ENCODE measurements around the gene TSPAN15. TPM values are rescaled to one million over a fixed set of nuclear protein-coding genes. Genes with fewer than 3 reads are reported as not detected.

TSPAN15 gene
- total and polyA plus RNA-seq, 2 donors (not counting 1 experiment from before 2014, with no cell fraction given), result 0.56 to 2.6 TPM

GRCh38 chr10:69415951-69416350, 35.3 kb upstream of the TSPAN15 start:
- H3K27me3 ChIP-seq (ENCODE audit: control insufficient read depth, insufficient read depth, low read length), result peaks cover 3% of the 10 kb centered on the region
- no peak overlapping the region for H2AFZ ChIP-seq (ENCODE audit: low read length)
- H3K27ac ChIP-seq (ENCODE audit: insufficient read depth, low read length), result no peak overlapping the region
- TF ChIP-seq CTCF (conservative IDR thresholded peaks at IDR 0.05 in 1 of 2, IDR thresholded peaks at IDR 0.05 in 1 of 2; ENCODE audit: low read depth in 1 of 2, low read length in 2 of 2) (no peak), EZH2 (IDR thresholded peaks at IDR 0.05; ENCODE audit: low read length, missing control alignments) (no peak)
- H3K36me3 ChIP-seq (ENCODE audit: control insufficient read depth, insufficient read depth, low read length), result no peaks in the 10 kb centered on the region
- no peak for DNase-seq (ENCODE audit: low read depth in 2 of 2)
- no peak overlapping the region for H3K4me2 ChIP-seq (ENCODE audit: extremely low read depth, insufficient read depth, low read length)
- H4K20me1 ChIP-seq (ENCODE audit: control insufficient read depth, extremely low read depth, insufficient read depth, low read length), result no peaks in the 10 kb centered on the region
- no peaks in the 10 kb centered on the region for H3K4me1 ChIP-seq (ENCODE audit: control insufficient read depth, extremely low read depth, insufficient read depth, low read length)
- H3K9me3 ChIP-seq (ENCODE audit: control insufficient read depth, insufficient read depth, low read depth, low read length), result no peaks in the 10 kb centered on the region
- no peaks in the 10 kb centered on the region for H3K79me2 ChIP-seq (ENCODE audit: control insufficient read depth, insufficient read depth, low read length)
- H3K4me3 ChIP-seq (replicated peaks in 1 of 4; ENCODE audit: control extremely low read depth in 1 of 4, insufficient read depth in 1 of 4, low read depth in 3 of 4, low read length in 4 of 4), result no peak overlapping the region
- H3K9ac ChIP-seq (ENCODE audit: insufficient read depth, low read length), result no peak overlapping the region

- H3K79me2 ChIP-seq (ENCODE audit: control insufficient read depth, insufficient read depth, low read length), result no peaks in the 10 kb centered on the region
- DNase-seq (ENCODE audit: low read depth in 2 of 2), result no peak
- H3K36me3 ChIP-seq (ENCODE audit: control insufficient read depth, insufficient read depth, low read length), result no peaks in the 10 kb centered on the region
- no peaks in the 10 kb centered on the region for H4K20me1 ChIP-seq (ENCODE audit: control insufficient read depth, extremely low read depth, insufficient read depth, low read length)
- no peak within 1 kb of the TSS for H3K27ac ChIP-seq (ENCODE audit: insufficient read depth, low read length)
- no peak within 1 kb of the TSS for H3K4me2 ChIP-seq (ENCODE audit: extremely low read depth, insufficient read depth, low read length)
- no peak for TF ChIP-seq EZH2 (IDR thresholded peaks at IDR 0.05; ENCODE audit: low read length, missing control alignments)
- TF ChIP-seq CTCF (conservative IDR thresholded peaks at IDR 0.05 in 1 of 2, IDR thresholded peaks at IDR 0.05 in 1 of 2; ENCODE audit: low read depth in 1 of 2, low read length in 2 of 2), result no peak
- peaks cover 3% of the 10 kb centered on the region for H3K27me3 ChIP-seq (ENCODE audit: control insufficient read depth, insufficient read depth, low read length)
- no peak within 1 kb of the TSS for H3K9ac ChIP-seq (ENCODE audit: insufficient read depth, low read length)
- no peaks in the 10 kb centered on the region for H3K4me1 ChIP-seq (ENCODE audit: control insufficient read depth, extremely low read depth, insufficient read depth, low read length)
- H3K9me3 ChIP-seq (ENCODE audit: control insufficient read depth, insufficient read depth, low read depth, low read length), result no peaks in the 10 kb centered on the region
- H2AFZ ChIP-seq (ENCODE audit: low read length), result no peak within 1 kb of the TSS
- H3K4me3 ChIP-seq (replicated peaks in 1 of 4; ENCODE audit: control extremely low read depth in 1 of 4, insufficient read depth in 1 of 4, low read depth in 3 of 4, low read length in 4 of 4), result no peak within 1 kb of the TSS
These were observed 34.6 kb upstream of the TSPAN15 start, which contains the start of gene TACR2 for GRCh38 chr10:69416695-69417094. Gene TACR2, minus strand, starts transcription at chr10:69416918. Its CDS starts 595 bp downstream, at chr10:69416323.

GRCh38 chr10:69417542-69417941, 33.7 kb upstream of the TSPAN15 start:
- Histone ChIP-seq H2AFZ (ENCODE audit: low read length) (no peak overlapping the region), H3K79me2 (ENCODE audit: control insufficient read depth, insufficient read depth, low read length) (no peaks in the 10 kb centered on the region), H3K4me3 (replicated peaks in 1 of 4; ENCODE audit: control extremely low read depth in 1 of 4, insufficient read depth in 1 of 4, low read depth in 3 of 4, low read length in 4 of 4) (no peak overlapping the region), H4K20me1 (ENCODE audit: control insufficient read depth, extremely low read depth, insufficient read depth, low read length) (no peaks in the 10 kb centered on the region), H3K9me3 (ENCODE audit: control insufficient read depth, insufficient read depth, low read depth, low read length) (no peaks in the 10 kb centered on the region), H3K27me3 (ENCODE audit: control insufficient read depth, insufficient read depth, low read length) (peaks cover 7% of the 10 kb centered on the region), H3K36me3 (ENCODE audit: control insufficient read depth, insufficient read depth, low read length) (no peaks in the 10 kb centered on the region), H3K4me1 (ENCODE audit: control insufficient read depth, extremely low read depth, insufficient read depth, low read length) (no peaks in the 10 kb centered on the region), H3K27ac (ENCODE audit: insufficient read depth, low read length) (no peak overlapping the region), H3K4me2 (ENCODE audit: extremely low read depth, insufficient read depth, low read length) (no peak overlapping the region), H3K9ac (ENCODE audit: insufficient read depth, low read length) (no peak overlapping the region)
- TF ChIP-seq CTCF (conservative IDR thresholded peaks at IDR 0.05 in 1 of 2, IDR thresholded peaks at IDR 0.05 in 1 of 2; ENCODE audit: low read depth in 1 of 2, low read length in 2 of 2), result no peak
- TF ChIP-seq EZH2 (IDR thresholded peaks at IDR 0.05; ENCODE audit: low read length, missing control alignments), result no peak
- DNase-seq (ENCODE audit: low read depth in 2 of 2), result no peak
